WTC11 (cell line): Measurements from ENCODE around the gene ACBD4. TPM values are rescaled to one million over a fixed set of nuclear protein-coding genes. Genes with fewer than 3 reads are reported as not detected.

Source experiments
- ATF1 ChIP-seq: sonication (generic); formaldehyde crosslinking; IDR thresholded peaks from 2 replicates; pipeline ENCODE4 v1.8.1; 2023; ENCODE audit warnings: mild to moderate bottlenecking, moderate library complexity, missing genetic modification reagents
- ATF2 ChIP-seq: sonication (generic); formaldehyde crosslinking; IDR thresholded peaks from 2 replicates; pipeline ENCODE4 v1.8.1; 2022; ENCODE audit warnings: low read depth, missing genetic modification reagents, borderline replicate concordance
- CREB1 ChIP-seq: sonication (generic); formaldehyde crosslinking; IDR thresholded peaks from 2 replicates; pipeline ENCODE4 v1.8.0; 2023; ENCODE audit warnings: mild to moderate bottlenecking, missing genetic modification reagents
- CTCF ChIP-seq: fragments of 200-600 bp; IDR thresholded peaks from 2 replicates; pipeline ENCODE4 v1.8.0; 2022; ENCODE audit warnings: antibody characterized with exemption
- E2F1 ChIP-seq: sonication (generic); formaldehyde crosslinking; IDR thresholded peaks from 2 replicates; pipeline ENCODE4 v1.8.0; 2022; ENCODE audit warnings: mild to moderate bottlenecking, missing genetic modification reagents
- E2F5 ChIP-seq: sonication (generic); formaldehyde crosslinking; IDR thresholded peaks from 2 replicates; pipeline ENCODE4 v1.8.1; 2022; ENCODE audit warnings: mild to moderate bottlenecking, moderate library complexity, missing genetic modification reagents
- EMX1 ChIP-seq: fragments of 250-450 bp; sonication (Bioruptor Pico); IDR thresholded peaks from 2 replicates; pipeline ENCODE4 v1.8.0; 2021; ENCODE audit warnings: mild to moderate bottlenecking
- ESRRA ChIP-seq: sonication (generic); formaldehyde crosslinking; IDR thresholded peaks from 2 replicates; pipeline ENCODE4 v1.8.1; 2022; ENCODE audit warnings: mild to moderate bottlenecking, missing genetic modification reagents, borderline replicate concordance
- FOXJ3 ChIP-seq: sonication (generic); formaldehyde crosslinking; IDR thresholded peaks from 2 replicates; pipeline ENCODE4 v1.9.0; 2021; ENCODE audit warnings: missing genetic modification reagents, mild to moderate bottlenecking, borderline replicate concordance
- HMGA2 ChIP-seq: fragments of 250-450 bp; sonication (Bioruptor Pico); IDR thresholded peaks from 2 replicates; pipeline ENCODE4 v1.4.0; 2021; ENCODE audit warnings: mild to moderate bottlenecking, moderate library complexity
- IRF1 ChIP-seq: sonication (generic); formaldehyde crosslinking; IDR thresholded peaks from 2 replicates; pipeline ENCODE4 v1.8.0; 2023; ENCODE audit warnings: missing genetic modification reagents
- KAT7 ChIP-seq: sonication (generic); formaldehyde crosslinking; IDR thresholded peaks from 2 replicates; pipeline ENCODE4 v1.8.1; 2023; ENCODE audit warnings: missing genetic modification reagents, mild to moderate bottlenecking, borderline replicate concordance
- MLX ChIP-seq: sonication (generic); formaldehyde crosslinking; IDR thresholded peaks from 2 replicates; pipeline ENCODE4 v1.8.1; 2023; ENCODE audit warnings: mild to moderate bottlenecking, missing genetic modification reagents, moderate library complexity
- NFYB ChIP-seq: sonication (generic); formaldehyde crosslinking; conservative IDR thresholded peaks from 2 replicates; pipeline ENCODE4 v1.8.0; 2022; ENCODE audit warnings: low read depth, missing genetic modification reagents
- PRDM15 ChIP-seq: sonication (generic); formaldehyde crosslinking; IDR thresholded peaks from 2 replicates; pipeline ENCODE4 v1.8.0; 2022; ENCODE audit warnings: missing genetic modification reagents
- PREB ChIP-seq: sonication (generic); formaldehyde crosslinking; IDR thresholded peaks from 2 replicates; pipeline ENCODE4 v1.8.1; 2022; ENCODE audit warnings: mild to moderate bottlenecking, missing genetic modification reagents, moderate library complexity, borderline replicate concordance
- RORB ChIP-seq: fragments of 250-450 bp; sonication (Bioruptor Pico); IDR thresholded peaks from 2 replicates; pipeline ENCODE4 v1.9.0; 2021; ENCODE audit warnings: mild to moderate bottlenecking
- USF1 ChIP-seq: sonication (generic); formaldehyde crosslinking; IDR thresholded peaks from 2 replicates; pipeline ENCODE4 v1.8.0; 2022; ENCODE audit warnings: mild to moderate bottlenecking, missing genetic modification reagents
- USF2 ChIP-seq: sonication (generic); formaldehyde crosslinking; IDR thresholded peaks from 2 replicates; pipeline ENCODE4 v1.8.1; 2023; ENCODE audit warnings: mild to moderate bottlenecking, missing genetic modification reagents, moderate library complexity
- ZNF138 ChIP-seq: sonication (generic); formaldehyde crosslinking; conservative IDR thresholded peaks from 2 replicates; pipeline ENCODE4 v1.8.1; 2022; ENCODE audit warnings: mild to moderate bottlenecking, moderate library complexity, missing genetic modification reagents
- ZNF317 ChIP-seq: sonication (generic); formaldehyde crosslinking; IDR thresholded peaks from 2 replicates; pipeline ENCODE4 v1.8.1; 2023; ENCODE audit warnings: low read depth, mild to moderate bottlenecking, moderate library complexity, missing genetic modification reagents, borderline replicate concordance
- ZNF396 ChIP-seq: fragments of 250-450 bp; sonication (Bioruptor Pico); IDR thresholded peaks from 2 replicates; pipeline ENCODE4 v1.8.0; 2021; ENCODE audit warnings: mild to moderate bottlenecking, moderate library complexity, borderline replicate concordance
- ZNF423 ChIP-seq: fragments of 250-450 bp; sonication (Bioruptor Pico); IDR thresholded peaks from 2 replicates; pipeline ENCODE4 v2.1.2; 2022; ENCODE audit warnings: mild to moderate bottlenecking, moderate library complexity
- ZNF671 ChIP-seq: fragments of 250-450 bp; sonication (Bioruptor Pico); IDR thresholded peaks from 2 replicates; pipeline ENCODE4 v1.8.0; 2021; ENCODE audit warnings: mild to moderate bottlenecking
- total RNA-seq: library from RNA; stranded (reverse); gene quantifications from 3 replicates; pipeline ENCODE4 v1.2.3, GENCODE V29; 2021

ACBD4 gene
- total RNA-seq, 1 experiment from 2014 or later = 12.7 TPM

- TF ChIP-seq PREB (CRISPR knock-in tag) (no peak), USF1 (CRISPR knock-in tag) (no peak), E2F5 (CRISPR knock-in tag) (no peak), ZNF396 (no peak), ATF2 (CRISPR knock-in tag) (no peak), E2F1 (CRISPR knock-in tag) (0 out of 2 replicates have a peak, but pooled peaks have one; percentile 29), ZNF138 (CRISPR knock-in tag) (no peak), ATF1 (CRISPR knock-in tag) (no peak), PRDM15 (CRISPR knock-in tag) (no peak), NFYB (CRISPR knock-in tag) (no peak), USF2 (CRISPR knock-in tag) (no peak), CREB1 (CRISPR knock-in tag) (no peak), HMGA2 (CRISPR knock-in tag) (peak; percentile 58; the same call in 1 of the 2 replicates), FOXJ3 (CRISPR knock-in tag) (no peak), MLX (no peak), CTCF (no peak), ZNF671 (no peak), ZNF317 (CRISPR knock-in tag) (no peak), RORB (CRISPR knock-in tag) (peak; percentile 71; the same call in 1 of the 2 replicates), ESRRA (no peak), ZNF423 (CRISPR knock-in tag) (no peak), EMX1 (CRISPR knock-in tag) (no peak), IRF1 (CRISPR knock-in tag) (no peak), KAT7 (CRISPR knock-in tag) (no peak)
Measured at GRCh38 chr17:45147581-45148182, 12.2 kb downstream of the ACBD4 start (continued).
